Gastrocnemius medialis (tissue), 4 donors: ENCODE measurements around the gene PATL2.

Experiments used
- POLR2A ChIP-seq, 2 donors: fragments of 450-650 bp; IDR thresholded peaks; one replicate each; pipeline ENCODE4 v1.6.1; 2017; ENCODE audit warnings: antibody characterized with exemption in 2 of 2, mild to moderate bottlenecking in 2 of 2, moderate library complexity in 2 of 2
- TF ChIP-seq, protein P1 (sequence below), 5 experiments: fragments of 450-650 bp in 3 of 5; fragments of 200-600 bp in 2 of 5; sonication (generic) in 2 of 5; IDR thresholded peaks in 4 of 5; conservative IDR thresholded peaks in 1 of 5; 1 replicate in 4 of 5; 2 replicates in 1 of 5; pipeline ENCODE4 v1.5.1; 2016 to 2019; ENCODE audit warnings: antibody characterized with exemption in 5 of 5, mild to moderate bottlenecking in 3 of 5, moderate library complexity in 3 of 5

DNA sequence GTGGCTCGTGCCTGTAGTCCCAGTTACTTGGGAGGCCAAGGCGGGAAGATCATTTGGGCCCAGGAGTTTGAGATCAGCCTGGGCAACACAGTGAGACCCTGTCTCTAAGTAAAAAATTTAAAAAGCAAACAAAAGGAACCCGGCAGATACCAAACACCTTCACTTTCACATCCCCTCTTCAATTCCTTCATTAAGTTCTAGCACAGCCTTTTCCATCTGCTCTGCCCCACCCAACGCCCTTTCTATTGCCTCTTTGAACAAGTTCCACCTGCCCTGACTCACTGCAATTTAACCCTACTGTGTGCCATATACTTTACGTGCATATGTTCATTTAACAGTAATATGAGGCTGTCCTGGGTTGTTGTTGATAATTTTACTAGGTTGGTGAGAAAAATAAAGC lies 35.2 kb downstream of the PATL2 start:
- no peak for TF ChIP-seq POLR2A (IDR thresholded peaks at IDR 0.05)
- TF ChIP-seq, protein P1, sequence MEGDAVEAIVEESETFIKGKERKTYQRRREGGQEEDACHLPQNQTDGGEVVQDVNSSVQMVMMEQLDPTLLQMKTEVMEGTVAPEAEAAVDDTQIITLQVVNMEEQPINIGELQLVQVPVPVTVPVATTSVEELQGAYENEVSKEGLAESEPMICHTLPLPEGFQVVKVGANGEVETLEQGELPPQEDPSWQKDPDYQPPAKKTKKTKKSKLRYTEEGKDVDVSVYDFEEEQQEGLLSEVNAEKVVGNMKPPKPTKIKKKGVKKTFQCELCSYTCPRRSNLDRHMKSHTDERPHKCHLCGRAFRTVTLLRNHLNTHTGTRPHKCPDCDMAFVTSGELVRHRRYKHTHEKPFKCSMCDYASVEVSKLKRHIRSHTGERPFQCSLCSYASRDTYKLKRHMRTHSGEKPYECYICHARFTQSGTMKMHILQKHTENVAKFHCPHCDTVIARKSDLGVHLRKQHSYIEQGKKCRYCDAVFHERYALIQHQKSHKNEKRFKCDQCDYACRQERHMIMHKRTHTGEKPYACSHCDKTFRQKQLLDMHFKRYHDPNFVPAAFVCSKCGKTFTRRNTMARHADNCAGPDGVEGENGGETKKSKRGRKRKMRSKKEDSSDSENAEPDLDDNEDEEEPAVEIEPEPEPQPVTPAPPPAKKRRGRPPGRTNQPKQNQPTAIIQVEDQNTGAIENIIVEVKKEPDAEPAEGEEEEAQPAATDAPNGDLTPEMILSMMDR (IDR thresholded peaks at IDR 0.05 in 4 of 5, conservative IDR thresholded peaks at IDR 0.05 in 1 of 5) = no peak
